Right ventricle myocardium superior (tissue), 1 donor: ENCODE results near the gene PGLYRP2. TPM values are rescaled to one million over a fixed set of nuclear protein-coding genes. Genes with fewer than 3 reads are reported as not detected.

Experiments used
- ATAC-seq: fragments of 200-7000 bp; cut with Tn5 transposase; one replicate; pipeline ENCODE4 v1.9.1; 2020; ENCODE audit warnings: mild to moderate bottlenecking; ENCODE audit not compliant: poor library complexity
- DNase-seq: peaks from one replicate; pipeline ENCODE4 v3.0.0-alpha.2; 2020
- intact Hi-C: fragments of 100-400 bp; cut with DNase I; formaldehyde crosslinking; loops from one replicate; pipeline ENCODE4 v1.11.2; 2022
- total RNA-seq: library from RNA; stranded (reverse); fragmentation: NEBNext Ultra II Directional; extraction: Animal tissue kit (Norgen Biotek cat#: 25700); gene quantifications from one replicate; pipeline ENCODE4 v1.2.1, GENCODE V29; 2021
- donor health status: DM: no; HTN: yes; CAD: no; lungs with severe emphysema.

Gene PGLYRP2
- total RNA-seq, 1 donor from 2014 or later = not detected

GRCh38 chr19:15432018-15432494 lies 47.2 kb downstream of the PGLYRP2 start:
- intact Hi-C loops = no loop called here
- ATAC-seq (no peak), DNase-seq (no peak)

GRCh38 chr19:15431396-15432017 lies 47.8 kb downstream of the PGLYRP2 start:
- no peak for DNase-seq
- intact Hi-C loops = no loop called here
- ATAC-seq = no peak

DNA sequence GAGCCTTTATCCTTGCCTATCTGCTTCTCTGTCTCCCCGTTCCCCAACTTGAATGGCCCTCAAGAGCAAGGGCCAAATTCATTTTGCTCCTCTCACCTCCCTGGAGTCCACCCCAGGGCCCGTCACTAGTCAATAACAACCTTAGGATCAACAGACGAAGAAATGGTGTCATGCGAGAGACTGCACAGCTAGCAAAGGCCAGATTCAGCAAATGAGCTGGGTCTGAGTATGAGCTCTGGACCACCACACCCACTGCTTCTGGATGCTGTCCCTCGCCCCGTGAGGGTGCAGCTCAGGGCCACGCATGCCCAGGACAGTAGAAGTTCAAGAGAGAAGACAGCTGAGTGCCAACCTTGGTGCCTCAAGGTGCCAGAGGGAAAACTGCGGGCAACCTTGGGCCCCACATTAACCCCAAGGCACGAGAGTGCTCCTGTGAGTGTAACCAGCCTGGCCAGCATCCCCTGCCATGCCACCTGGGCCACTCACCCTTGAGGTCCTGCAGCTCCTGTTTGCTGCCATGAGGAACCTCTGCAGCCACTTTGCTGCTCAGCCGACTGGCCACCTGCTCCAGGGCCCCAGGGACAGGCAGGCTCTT lies 48.7 kb downstream of the PGLYRP2 start:
- DNase-seq = no peak
- ATAC-seq = no peak
- intact Hi-C loops = no loop called here

DNA sequence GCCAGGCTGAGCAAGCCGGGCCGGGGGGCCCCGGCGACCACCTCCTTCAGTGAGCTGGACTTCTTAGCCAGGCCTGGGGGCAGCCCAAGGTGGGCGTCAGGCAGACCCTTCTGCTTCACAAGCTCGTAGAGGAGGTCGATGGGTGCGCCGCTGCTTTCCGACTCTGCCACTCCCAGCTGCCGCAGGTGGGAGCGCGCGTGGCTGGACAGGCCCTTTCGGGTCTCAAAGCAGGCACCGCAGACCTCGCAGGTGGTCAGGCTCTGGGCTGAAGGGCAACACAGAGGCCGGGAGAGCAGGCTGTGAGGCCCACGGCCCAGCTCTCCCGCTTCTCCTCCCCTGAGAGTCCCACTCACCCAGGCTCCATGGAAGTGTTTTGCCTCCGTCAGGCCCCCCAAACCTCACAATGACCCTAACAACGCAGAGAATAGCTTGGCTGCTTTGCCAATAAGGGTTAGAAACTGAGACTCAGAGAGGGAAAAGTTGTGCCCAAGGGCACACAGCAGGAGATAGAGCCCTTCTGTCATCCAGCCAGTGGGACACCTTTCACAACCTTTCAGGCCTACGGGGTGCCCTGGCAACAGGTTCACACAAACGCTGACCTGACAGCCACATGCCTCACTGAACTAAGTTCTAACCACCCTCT lies 49.4 kb downstream of the PGLYRP2 start:
- no peak for DNase-seq
- no peak for ATAC-seq

DNA sequence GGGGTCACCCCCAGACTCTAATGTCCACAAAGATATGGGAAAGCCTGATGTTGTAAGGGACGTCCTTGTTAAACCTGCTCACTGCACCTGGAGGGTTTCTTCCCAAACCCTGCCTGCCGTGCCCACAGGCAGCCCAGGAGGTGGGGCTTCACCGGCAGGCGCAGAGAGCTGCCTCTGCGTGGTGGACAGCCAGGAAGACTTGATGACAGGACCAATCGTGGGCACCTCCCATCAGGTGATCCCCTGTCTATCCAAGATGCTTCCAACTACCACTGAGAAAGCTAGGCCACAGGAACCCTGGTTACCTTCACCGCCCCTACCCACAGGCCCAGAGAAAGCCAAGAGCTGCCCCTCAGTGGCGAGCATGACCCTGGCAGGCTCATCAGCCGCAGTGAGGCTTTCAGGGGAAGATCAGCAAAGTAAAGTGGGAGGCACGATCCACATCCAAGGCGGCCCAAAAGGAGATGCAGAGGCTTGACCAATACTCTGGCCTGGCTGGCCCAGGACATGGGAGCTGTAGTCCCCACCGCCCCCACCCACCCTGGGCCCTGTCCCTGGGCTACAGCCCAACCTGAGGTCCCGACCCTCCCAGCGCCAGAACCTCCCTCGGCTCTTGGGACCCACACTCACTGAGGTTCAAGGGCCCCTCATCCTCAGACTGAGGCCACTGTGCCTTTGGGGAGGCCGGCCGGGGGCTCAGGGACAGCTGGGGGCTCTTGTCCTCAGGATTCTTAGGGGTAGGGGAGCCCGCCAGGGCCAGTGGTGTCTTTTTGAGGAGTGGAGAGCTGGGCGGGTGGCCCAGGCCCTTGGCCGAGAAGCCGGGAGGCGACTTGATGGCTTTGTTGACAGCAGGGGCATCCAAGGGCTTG lies 50.1 kb downstream of the PGLYRP2 start:
- no peak for DNase-seq
- intact Hi-C loops = no loop called here
- ATAC-seq = peak; percentile 17

More for the DNA sequence above, 49.4 kb downstream of the PGLYRP2 start:
- intact Hi-C loops = no loop called here

DNA sequence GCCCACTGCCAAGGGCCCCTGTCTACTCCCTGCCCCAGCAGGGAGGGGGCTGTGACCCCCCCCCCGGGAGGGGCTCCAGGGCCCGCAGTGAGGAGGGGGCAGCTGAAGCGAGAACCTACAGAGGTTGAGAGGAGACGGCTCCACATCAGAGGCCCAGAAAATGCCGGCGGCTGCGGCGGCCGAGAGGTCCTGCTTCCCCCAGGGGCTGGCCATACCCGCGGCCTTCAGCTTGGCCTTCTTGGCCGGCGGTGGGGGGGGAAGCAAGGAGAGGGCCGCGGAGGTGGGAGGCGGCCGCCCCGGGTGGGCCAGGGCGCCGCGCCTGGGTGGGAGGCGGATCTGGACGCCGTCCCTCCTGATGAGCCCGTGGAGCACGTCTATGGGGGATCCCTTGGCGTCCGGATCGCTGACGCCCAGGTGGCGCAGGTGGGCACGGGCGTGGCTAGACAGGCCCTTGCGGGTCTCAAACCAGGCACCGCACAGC lies 51.3 kb downstream of the PGLYRP2 start:
- DNase-seq (no peak), ATAC-seq (no peak)
- intact Hi-C loops = no loop called here

DNA sequence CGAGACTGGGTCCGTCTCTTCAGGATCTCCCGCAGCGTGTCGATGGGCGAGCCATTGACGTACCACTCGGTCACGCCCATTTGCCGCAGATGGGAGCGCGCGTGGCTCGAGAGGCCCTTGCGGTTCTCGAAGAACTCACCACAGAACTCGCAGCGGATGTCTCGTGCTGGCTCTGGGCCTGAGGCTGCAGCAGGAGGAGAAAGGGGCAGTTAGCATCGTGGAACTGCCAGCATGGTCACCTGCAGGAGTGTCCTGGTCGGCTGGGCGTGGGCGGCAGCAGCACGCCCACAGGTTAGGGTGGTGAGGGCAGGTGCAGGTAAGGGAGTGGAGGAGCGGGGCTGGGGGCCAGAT lies 52.0 kb downstream of the PGLYRP2 start:
- DNase-seq = no peak
- no peak for ATAC-seq
- intact Hi-C loops = no loop called here

DNA sequence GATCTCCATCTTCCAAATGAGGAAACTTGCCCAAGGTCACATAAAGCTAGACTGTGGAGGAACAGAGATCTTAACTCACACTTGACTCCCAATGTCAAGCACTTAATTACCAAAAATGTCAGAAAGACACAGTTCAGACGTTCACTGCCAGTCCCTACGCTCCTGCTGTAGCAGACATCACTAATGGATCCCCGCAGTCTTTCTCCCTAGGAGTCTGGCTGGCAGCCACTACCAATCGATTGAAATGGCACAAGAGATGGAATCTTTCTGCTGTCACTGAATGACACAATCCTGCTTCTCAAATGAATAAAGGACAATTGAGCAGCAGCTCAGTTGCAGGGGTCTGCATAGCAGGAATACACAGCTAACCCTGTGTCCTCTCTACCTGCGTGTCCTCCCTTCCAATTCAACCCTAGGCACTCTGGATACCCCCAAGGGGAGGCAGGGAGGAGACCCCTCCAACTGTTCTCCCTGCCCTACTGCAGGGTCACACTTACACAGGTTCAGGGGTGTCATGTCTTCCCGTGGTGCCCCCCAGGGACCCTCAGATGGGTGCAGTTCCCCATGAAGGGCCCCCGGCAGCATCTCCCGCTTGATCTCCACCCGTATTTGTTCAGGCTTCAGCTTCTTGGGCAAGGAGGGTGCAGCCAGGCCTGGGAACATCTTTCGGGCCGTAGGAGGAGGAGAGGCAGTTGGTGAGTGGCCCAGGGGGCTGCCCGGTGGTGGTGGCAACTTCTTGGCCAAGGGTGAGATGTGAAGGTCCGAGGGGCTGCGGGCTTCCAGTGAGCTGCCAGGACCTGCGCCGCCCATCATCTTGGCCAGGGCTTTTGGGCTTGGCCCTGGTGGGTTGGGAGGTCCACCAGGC lies 52.6 kb downstream of the PGLYRP2 start:
- DNase-seq = no peak
- intact Hi-C loops = no loop called here
- no peak for ATAC-seq

DNA sequence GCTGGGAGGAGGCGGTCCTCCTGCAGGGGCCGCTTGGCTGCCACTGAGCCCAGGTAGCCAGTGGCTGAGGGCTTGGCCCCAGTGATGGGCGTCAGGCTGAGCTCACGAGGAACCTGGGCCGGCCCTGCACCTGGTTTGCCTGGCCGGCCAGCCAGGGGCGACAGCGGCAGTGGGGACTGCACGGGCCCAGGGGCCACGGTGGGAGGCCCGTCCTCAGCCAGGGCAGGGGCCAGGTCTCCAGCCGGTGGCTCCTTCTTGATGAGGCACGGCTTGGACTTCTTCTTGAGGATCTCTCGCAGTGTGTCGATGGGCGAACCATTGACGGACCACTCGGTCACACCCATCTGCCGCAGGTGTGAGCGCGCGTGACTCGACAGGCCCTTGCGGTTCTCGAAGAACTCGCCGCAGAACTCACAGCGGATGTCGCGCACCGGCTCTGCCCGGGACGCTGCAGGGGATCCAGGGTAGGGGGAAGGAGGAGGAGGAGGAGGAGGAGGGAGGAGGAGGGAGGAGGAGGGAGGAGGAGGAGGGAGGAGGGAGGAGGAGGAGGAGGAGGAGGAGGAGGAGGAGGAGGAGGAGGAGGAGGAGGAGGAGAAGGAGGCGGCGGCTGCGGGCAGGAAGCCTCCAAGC lies 53.9 kb downstream of the PGLYRP2 start:
- DNase-seq = no peak
- intact Hi-C loops = no loop called here
- no peak for ATAC-seq

- ATAC-seq (no peak), DNase-seq (no peak)
- intact Hi-C loops = no loop called here
Measured at GRCh38 chr19:15424692-15425272, 54.5 kb downstream of the PGLYRP2 start.

DNA sequence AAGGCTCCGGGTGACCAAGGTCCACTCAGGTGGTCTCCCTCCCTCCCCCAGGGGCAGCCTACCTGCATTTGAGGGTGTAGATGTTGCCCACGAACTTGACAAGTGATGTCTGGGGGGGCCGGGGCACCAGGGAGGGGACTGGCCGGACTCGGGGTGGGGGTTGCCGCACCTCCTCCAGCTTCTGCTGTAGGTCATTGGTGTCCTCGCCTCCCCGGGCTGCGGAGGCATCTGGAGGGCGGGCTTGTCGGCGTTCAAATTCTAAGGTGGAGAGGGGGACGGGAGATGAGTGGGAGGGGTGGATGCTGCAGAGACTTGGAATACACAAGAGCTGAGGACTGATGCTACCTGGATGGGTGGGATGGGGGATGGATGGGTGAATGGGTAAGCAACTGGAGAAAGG lies 55.2 kb downstream of the PGLYRP2 start:
- ATAC-seq (no peak), DNase-seq (no peak)
- intact Hi-C loops = no loop called here

DNA sequence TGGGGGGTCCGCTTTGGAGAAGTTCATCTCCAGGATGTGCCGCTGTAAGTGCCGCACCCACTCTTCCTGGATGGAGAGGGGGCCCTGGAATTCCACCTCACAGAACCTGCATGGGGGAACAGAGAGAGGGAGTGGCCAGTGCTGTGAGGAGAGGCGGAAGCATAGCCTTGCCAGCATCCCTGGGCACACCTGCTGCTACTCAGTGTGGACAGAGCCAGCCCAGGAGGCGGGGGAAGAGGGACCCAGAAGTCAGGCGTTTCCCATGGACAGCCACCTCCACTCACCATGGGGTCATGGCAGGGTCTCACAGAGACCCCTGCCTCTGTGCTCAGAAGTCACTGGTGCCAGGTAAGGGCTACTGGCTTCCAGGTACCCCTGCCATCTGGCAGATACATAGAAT lies 56.2 kb downstream of the PGLYRP2 start:
- no peak for DNase-seq
- intact Hi-C loops = no loop called here

GRCh38 chr19:15422296-15423075 lies 56.8 kb downstream of the PGLYRP2 start:
- ATAC-seq (no peak), DNase-seq (peak; percentile 37)
- intact Hi-C loops = no loop called here

More for the DNA sequence above, 56.2 kb downstream of the PGLYRP2 start:
- no peak for ATAC-seq

- intact Hi-C loops = no loop called here
- DNase-seq (peak; percentile 80), ATAC-seq (peak; percentile 33)
Measured at GRCh38 chr19:15421721-15422260, 57.5 kb downstream of the PGLYRP2 start.

DNA sequence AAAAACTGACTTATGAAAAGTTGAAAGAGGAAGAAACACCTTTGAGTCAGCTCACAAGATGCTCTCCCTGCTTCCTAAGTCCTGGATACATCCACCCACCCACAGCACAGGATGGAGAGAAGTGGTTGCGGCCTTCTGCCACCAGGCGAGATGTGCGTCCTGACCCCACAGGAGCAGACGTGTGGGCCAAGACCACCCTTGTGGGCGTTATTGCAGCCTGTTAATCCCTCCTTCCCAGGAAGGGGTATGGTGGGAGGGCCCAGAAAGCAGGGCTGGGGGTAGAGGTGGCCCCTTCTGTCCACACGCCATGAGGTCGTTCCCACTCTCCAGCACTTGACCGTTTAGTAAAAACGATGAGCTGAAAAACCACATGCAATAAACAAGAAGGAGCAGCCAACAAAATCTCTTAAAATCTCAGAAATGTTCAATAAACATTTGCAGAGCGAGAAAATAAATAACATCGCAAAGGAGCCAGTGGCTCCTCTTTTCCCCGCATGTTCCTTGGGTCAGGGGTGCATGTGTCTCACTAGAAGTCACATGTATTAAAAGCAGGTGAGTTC lies 58.1 kb downstream of the PGLYRP2 start:
- ATAC-seq (no peak), DNase-seq (peak; percentile 16)
- intact Hi-C loops = no loop called here

- intact Hi-C loops = no loop called here
- peak; percentile 34 for DNase-seq
Measured at GRCh38 chr19:15419413-15420025, 59.8 kb downstream of the PGLYRP2 start.

More at GRCh38 chr19:15419413-15420025, 59.8 kb downstream of the PGLYRP2 start:
- no peak for ATAC-seq
